GM12873 (cell line): ENCODE data around the gene DNAH6.

Experiments
- CTCF ChIP-seq: IDR thresholded peaks from 2 replicates; pipeline ENCODE4 v1.5.1; 2012; ENCODE audit warnings: low read depth, mild to moderate bottlenecking, moderate library complexity, low read length, control low read depth; ENCODE audit not compliant: insufficient read depth; ENCODE audit errors: missing control alignments

Gene DNAH6

GRCh38 chr2:84515788-84516187 lies 510 bp upstream of the DNAH6 start:
- TF ChIP-seq CTCF: no peak

GRCh38 chr2:84519332-84519957 lies 3.1 kb downstream of the DNAH6 start:
- TF ChIP-seq CTCF: no peak

GRCh38 chr2:84526562-84526961 lies 10.3 kb downstream of the DNAH6 start:
- no peak for TF ChIP-seq CTCF

GRCh38 chr2:84527137-84528129 lies 11.1 kb downstream of the DNAH6 start:
- TF ChIP-seq CTCF: no peak

GRCh38 chr2:84532291-84532690 lies 16.0 kb downstream of the DNAH6 start:
- TF ChIP-seq CTCF: no peak

- TF ChIP-seq CTCF: no peak
These were observed 17.9 kb downstream of the DNAH6 start for GRCh38 chr2:84534225-84534624.

- no peak for TF ChIP-seq CTCF
These were observed 21.0 kb downstream of the DNAH6 start for GRCh38 chr2:84537251-84537650.
